Measurements from ENCODE around the gene OR10H5.

OR10H5 gene

GRCh38 chr19:15846923-15847322 lies 59.5 kb downstream of the OR10H5 start:
- no peak for DNase-seq (ENCODE audit: low read depth)

GRCh38 chr19:15850385-15850784 lies 62.9 kb downstream of the OR10H5 start:
- no peak for DNase-seq (ENCODE audit: low read depth)

Measured in activated T-cell treated with anti-CD3 and anti-CD28 coated beads for 1 hour (primary cell).